Neuronal stem cell (in vitro differentiated cells): ENCODE data around the gene TECPR2.
A peak's percentile ranks its signal among the peaks of the same experiment; 100 is the strongest.

Experiments
- DNase-seq: peaks from one replicate; pipeline ENCODE4 v3.0.0-alpha.2; 2013; ENCODE audit warnings: low spot score
- H2AFZ ChIP-seq: one replicate; pipeline ENCODE4 v1.6.1; 2013; ENCODE audit warnings: mild to moderate bottlenecking, low read length, inconsistent platforms
- H2AK5ac ChIP-seq: 2 replicates; pipeline ENCODE4 v1.6.1; 2013; ENCODE audit warnings: low read depth, mild to moderate bottlenecking, inconsistent platforms, low read length, moderate library complexity, mixed read lengths
- H2BK120ac ChIP-seq: 2 replicates; pipeline ENCODE4 v1.6.1; 2013; ENCODE audit warnings: low read depth, mild to moderate bottlenecking, inconsistent platforms, low read length, moderate library complexity, mixed read lengths
- H2BK12ac ChIP-seq: one replicate; pipeline ENCODE4 v1.6.1; 2013; ENCODE audit warnings: low read length, inconsistent platforms
- H2BK15ac ChIP-seq: 2 replicates; pipeline ENCODE4 v1.6.1; 2013; ENCODE audit warnings: mild to moderate bottlenecking, low read length, inconsistent platforms, mixed read lengths
- H2BK5ac ChIP-seq: one replicate; pipeline ENCODE4 v1.6.1; 2013; ENCODE audit warnings: inconsistent platforms, mild to moderate bottlenecking, low read length, moderate library complexity
- H3K14ac ChIP-seq: one replicate; pipeline ENCODE4 v1.6.1; 2013; ENCODE audit warnings: low read length, inconsistent platforms
- H3K18ac ChIP-seq: 2 replicates; pipeline ENCODE4 v1.6.1; 2013; ENCODE audit warnings: low read length, inconsistent platforms
- H3K23ac ChIP-seq: 2 replicates; pipeline ENCODE4 v1.6.1; 2013; ENCODE audit warnings: low read depth, mild to moderate bottlenecking, mixed read lengths, low read length, inconsistent platforms; ENCODE audit not compliant: poor library complexity
- H3K27ac ChIP-seq: replicated peaks from 3 replicates; pipeline ENCODE4 v1.5.1; 2013; ENCODE audit warnings: low read length, inconsistent platforms
- H3K27me3 ChIP-seq, 3 experiments: 2 replicates each; pipeline ENCODE4 v1.6.1; 2013; ENCODE audit warnings: low read length in 3 of 3, mild to moderate bottlenecking in 2 of 3, inconsistent platforms in 1 of 3, low read depth in 1 of 3, mixed read lengths in 1 of 3, moderate library complexity in 1 of 3; ENCODE audit not compliant: control insufficient read depth in 3 of 3, insufficient read depth in 3 of 3
- H3K36me3 ChIP-seq, 2 donors: replicated peaks in 1 of 2; 2 replicates each; pipeline ENCODE4 v1.6.1; 2013; ENCODE audit warnings: low read length in 2 of 2; ENCODE audit not compliant: control insufficient read depth in 2 of 2, insufficient read depth in 2 of 2
- H3K4ac ChIP-seq: 2 replicates; pipeline ENCODE4 v1.6.1; 2013; ENCODE audit warnings: inconsistent platforms, mild to moderate bottlenecking, low read length, moderate library complexity
- H3K4me1 ChIP-seq, 2 donors: 1 replicate in 1 of 2; 2 replicates in 1 of 2; pipeline ENCODE4 v1.6.1; 2013; ENCODE audit warnings: low read length in 2 of 2, low read depth in 1 of 2; ENCODE audit not compliant: control insufficient read depth in 2 of 2, insufficient read depth in 1 of 2
- H3K4me2 ChIP-seq: one replicate; pipeline ENCODE4 v1.6.1; 2013; ENCODE audit warnings: mild to moderate bottlenecking, low read length, inconsistent platforms; ENCODE audit not compliant: insufficient read depth, poor library complexity, severe bottlenecking
- H3K4me3 ChIP-seq, 2 donors: 2 replicates each; pipeline ENCODE4 v1.5.1; 2013; ENCODE audit warnings: low read length in 2 of 2, mild to moderate bottlenecking in 2 of 2, inconsistent platforms in 1 of 2, moderate library complexity in 1 of 2
- H3K79me1 ChIP-seq: one replicate; pipeline ENCODE4 v1.6.1; 2013; ENCODE audit warnings: low read depth, mild to moderate bottlenecking, inconsistent platforms, low read length, moderate library complexity
- H3K9ac ChIP-seq: one replicate; pipeline ENCODE4 v1.6.1; 2013; ENCODE audit warnings: mild to moderate bottlenecking, low read depth, low read length, inconsistent platforms; ENCODE audit not compliant: poor library complexity
- H3K9me3 ChIP-seq, 2 donors: replicated peaks in 1 of 2; 2 replicates each; pipeline versions ENCODE3 to v1.6.1; 2013; ENCODE audit warnings: low read length in 2 of 2, mild to moderate bottlenecking in 2 of 2, inconsistent platforms in 1 of 2, low read depth in 1 of 2, mixed read lengths in 1 of 2, moderate library complexity in 1 of 2; ENCODE audit not compliant: control insufficient read depth in 2 of 2, insufficient read depth in 1 of 2
- H4K8ac ChIP-seq: one replicate; pipeline ENCODE4 v1.6.1; 2013; ENCODE audit warnings: low read depth, mild to moderate bottlenecking, inconsistent platforms, low read length, moderate library complexity
- H4K91ac ChIP-seq: one replicate; pipeline ENCODE4 v1.6.1; 2013; ENCODE audit warnings: low read length, low read depth, mild to moderate bottlenecking, inconsistent platforms; ENCODE audit not compliant: poor library complexity
- WGBS, 2 donors: extraction: QIAGEN DNeasy Blood & Tissue Kit; methylation state at CpG; one replicate each; pipeline ENCODE4 v1.1.7; 2013; ENCODE audit warnings: missing lambda C conversion rate in 2 of 2, mixed read lengths in 1 of 2; ENCODE audit not compliant: insufficient read length in 2 of 2, insufficient replicate concordance in 1 of 2; ENCODE audit errors: extremely low coverage in 2 of 2; 5-methylcytosine and 5-hydroxymethylcytosine counted together

The TECPR2 gene

GRCh38 chr14:102461490-102462338 is 99.0 kb downstream of the TECPR2 start:
- Histone ChIP-seq H4K91ac (no peak overlapping the region), H2AK5ac (no peak overlapping the region), H2BK15ac (no peak overlapping the region), H3K27ac (no peak overlapping the region), H3K9ac (peak overlapping the region; percentile 34), H3K79me1 (no peaks in the 10 kb centered on the region), H2BK12ac (peak overlapping the region; percentile 96), H3K4ac (no peak overlapping the region), H3K23ac (no peak overlapping the region), H2BK120ac (no peak overlapping the region), H2AFZ (no peak overlapping the region), H3K18ac (no peak overlapping the region), H3K27me3 (no peaks in the 10 kb centered on the region), H3K4me1 (no peaks in the 10 kb centered on the region), H2BK5ac (no peak overlapping the region), H3K4me2 (no peak overlapping the region), H3K14ac (no peak overlapping the region), H3K36me3 (peaks cover 11 to 52% of the 10 kb centered on the region in 2 donors), H4K8ac (no peak overlapping the region), H3K9me3 (no peaks in the 10 kb centered on the region), H3K4me3 (no peak overlapping the region)
- no peak for DNase-seq
- WGBS, 2 donors, result no CpG with 5 or more reads among the region's 14 CpGs

GRCh38 chr14:102462391-102462790 is 99.7 kb downstream of the TECPR2 start:
- Histone ChIP-seq H4K91ac (no peak overlapping the region), H3K4ac (no peak overlapping the region), H3K23ac (no peak overlapping the region), H3K79me1 (no peaks in the 10 kb centered on the region), H4K8ac (no peak overlapping the region), H2AFZ (no peak overlapping the region), H3K4me3 (no peak overlapping the region), H2AK5ac (no peak overlapping the region), H2BK15ac (no peak overlapping the region), H3K14ac (no peak overlapping the region), H3K9ac (no peak overlapping the region), H3K27me3 (no peaks in the 10 kb centered on the region), H2BK120ac (no peak overlapping the region), H2BK5ac (no peak overlapping the region), H3K4me2 (no peak overlapping the region), H3K9me3 (no peaks in the 10 kb centered on the region), H3K18ac (no peak overlapping the region), H3K4me1 (no peaks in the 10 kb centered on the region), H3K27ac (no peak overlapping the region), H3K36me3 (peaks cover 11 to 49% of the 10 kb centered on the region in 2 donors), H2BK12ac (no peak overlapping the region)
- WGBS, 2 donors, result no CpG with 5 or more reads among the region's 4 CpGs
- DNase-seq, result no peak

- Histone ChIP-seq H3K27ac (no peak overlapping the region), H4K8ac (no peak overlapping the region), H3K4ac (no peak overlapping the region), H3K9me3 (peaks cover 0 to 3% of the 10 kb centered on the region in 2 donors), H2BK5ac (no peak overlapping the region), H3K4me2 (no peak overlapping the region), H3K4me1 (no peaks in the 10 kb centered on the region), H2BK15ac (no peak overlapping the region), H2BK120ac (no peak overlapping the region), H2AFZ (no peak overlapping the region), H3K9ac (no peak overlapping the region), H2BK12ac (no peak overlapping the region), H4K91ac (no peak overlapping the region), H3K79me1 (no peaks in the 10 kb centered on the region), H2AK5ac (no peak overlapping the region), H3K23ac (no peak overlapping the region), H3K18ac (no peak overlapping the region), H3K4me3 (no peak overlapping the region), H3K27me3 (no peaks in the 10 kb centered on the region), H3K14ac (no peak overlapping the region), H3K36me3 (peaks cover 8 to 40% of the 10 kb centered on the region in 2 donors)
- DNase-seq, result no peak
- WGBS, 2 donors, result no CpG with 5 or more reads among the region's 4 CpGs
These were observed 101.3 kb downstream of the TECPR2 start for GRCh38 chr14:102464006-102464405.

- Histone ChIP-seq H4K91ac (no peak overlapping the region), H3K4me3 (no peak overlapping the region)
These were observed 102.2 kb downstream of the TECPR2 start for GRCh38 chr14:102464846-102465341.

More at GRCh38 chr14:102464846-102465341, 102.2 kb downstream of the TECPR2 start:
- no peak overlapping the region for H3K23ac ChIP-seq
- no peaks in the 10 kb centered on the region for H3K79me1 ChIP-seq
- H3K9me3 ChIP-seq, result peaks cover 0 to 5% of the 10 kb centered on the region in 2 donors
- H3K4me2 ChIP-seq, result no peak overlapping the region
- no peak for DNase-seq
- H3K4ac ChIP-seq, result no peak overlapping the region
- H2BK12ac ChIP-seq, result no peak overlapping the region
- no peak overlapping the region for H2BK15ac ChIP-seq
- H2BK5ac ChIP-seq, result no peak overlapping the region
- no peak overlapping the region for H2AK5ac ChIP-seq
- no peak overlapping the region for H2AFZ ChIP-seq
- no peak overlapping the region for H3K9ac ChIP-seq
- no CpG with 5 or more reads among the region's 6 CpGs for WGBS, 2 donors
- no peaks in the 10 kb centered on the region for H3K27me3 ChIP-seq
- H3K36me3 ChIP-seq, result peaks cover 8 to 40% of the 10 kb centered on the region in 2 donors
- H3K14ac ChIP-seq, result no peak overlapping the region
- no peak overlapping the region for H3K18ac ChIP-seq
- no peak overlapping the region for H4K8ac ChIP-seq
- no peak overlapping the region for H3K27ac ChIP-seq
- H3K4me1 ChIP-seq, result no peaks in the 10 kb centered on the region
- H2BK120ac ChIP-seq, result no peak overlapping the region
